ENCODE measurements around the gene SMU1. TPM values are rescaled to one million over a fixed set of nuclear protein-coding genes. Genes with fewer than 3 reads are reported as not detected.

Gene SMU1
- total and polyA plus RNA-seq, 11 donors: 6.7 to 19.4 (median 15.2) TPM

DNA sequence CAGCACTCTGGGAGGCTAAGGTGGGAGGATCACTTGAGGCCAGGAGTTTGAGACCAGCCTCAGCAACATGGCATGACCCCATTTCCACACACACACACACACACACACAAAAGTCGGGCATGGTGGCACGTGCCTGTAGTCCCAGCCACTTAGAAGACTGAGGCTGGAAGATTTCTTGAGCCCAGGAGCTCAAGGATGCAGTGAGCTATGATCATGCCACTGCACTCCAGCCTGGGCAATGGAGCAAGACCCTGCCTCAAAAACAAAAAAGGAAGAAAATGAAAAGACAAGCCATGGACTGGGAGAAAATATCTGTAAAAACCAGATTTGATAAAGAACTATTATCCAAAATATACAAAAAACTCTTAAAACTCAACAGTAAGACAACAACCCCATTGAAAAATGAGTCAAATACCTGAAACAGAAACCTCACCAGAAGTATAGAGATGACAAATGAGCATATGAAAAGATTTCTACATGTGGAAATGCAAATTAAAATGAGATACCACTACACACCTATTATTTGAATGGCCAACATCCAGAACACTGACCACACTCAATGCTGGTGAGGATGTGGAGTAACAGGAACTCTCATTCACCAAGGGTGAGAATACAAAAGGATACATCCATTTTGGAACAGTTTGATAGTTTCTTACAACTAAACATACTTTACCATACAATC is 26.7 kb downstream of the SMU1 start:
- TF ChIP-seq CTCF (IDR thresholded peaks at IDR 0.05) (no peak), POLR2A (IDR thresholded peaks at IDR 0.05) (no peak)
- H3K27ac ChIP-seq: no peak overlapping the region
- peaks cover 0 to 3% (median 0%) of the 10 kb centered on the region in 12 donors for H3K4me1 ChIP-seq
- H3K4me3 ChIP-seq: no peak overlapping the region
- H3K27me3 ChIP-seq: no peaks in the 10 kb centered on the region
- intact Hi-C loops (cut with DNase I): no loop called here
- WGBS, 4 donors: 89 to 91% (median 90%) methylated on average over 2 of the region's 2 CpGs
- H3K36me3 ChIP-seq: peaks cover 0 to 93% (median 84%) of the 10 kb centered on the region in 9 donors
- DNase-seq (no peak), ATAC-seq (no peak)
- no peaks in the 10 kb centered on the region for H3K9me3 ChIP-seq

- 71 to 87% (median 84%) methylated on average over 2 of the region's 2 CpGs for WGBS, 4 donors
These were observed 28.4 kb downstream of the SMU1 start for GRCh38 chr9:33048054-33048465.

DNA sequence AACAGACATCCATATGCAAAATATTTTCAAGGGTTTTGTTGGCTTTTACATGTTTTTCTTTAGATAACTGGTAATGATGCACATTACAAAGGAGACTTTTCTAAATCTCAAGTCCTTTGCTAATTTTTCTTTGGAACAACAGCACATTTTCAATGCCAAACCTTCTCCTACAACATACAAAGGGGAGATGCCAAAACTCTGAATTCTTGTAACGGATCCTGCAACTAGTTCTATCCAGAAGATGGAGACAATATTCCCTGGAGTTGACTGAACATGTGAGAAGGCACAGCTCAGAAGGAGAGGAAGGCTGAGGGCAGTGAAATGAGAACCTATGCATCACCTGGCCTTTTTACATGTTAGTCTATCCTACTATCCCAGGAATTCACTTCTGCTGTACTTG is 30.4 kb downstream of the SMU1 start:
- TF ChIP-seq CTCF (IDR thresholded peaks at IDR 0.05) (no peak), POLR2A (IDR thresholded peaks at IDR 0.05) (no peak)
- Histone ChIP-seq H3K9me3 (no peaks in the 10 kb centered on the region), H3K4me3 (no peak overlapping the region), H3K27me3 (no peaks in the 10 kb centered on the region), H3K4me1 (peaks cover 0 to 34% (median 5%) of the 10 kb centered on the region in 12 donors), H3K27ac (no peak overlapping the region), H3K36me3 (peaks cover 0 to 57% (median 48%) of the 10 kb centered on the region in 9 donors)
- intact Hi-C loops (cut with DNase I): no loop called here
- no peak for ATAC-seq
- 76 to 91% (median 83%) methylated on average over 1 of the region's 1 CpG for WGBS, 4 donors
- DNase-seq: no peak

More at GRCh38 chr9:33048054-33048465, 28.4 kb downstream of the SMU1 start:
- H3K4me1 ChIP-seq: peaks cover 0 to 18% (median 5%) of the 10 kb centered on the region in 12 donors
- no peaks in the 10 kb centered on the region for H3K27me3 ChIP-seq
- intact Hi-C loops (cut with DNase I): no loop called here
- TF ChIP-seq CTCF (IDR thresholded peaks at IDR 0.05): no peak
- no peak for TF ChIP-seq POLR2A (IDR thresholded peaks at IDR 0.05)
- peaks cover 0 to 76% (median 66%) of the 10 kb centered on the region in 9 donors for H3K36me3 ChIP-seq
- no peak overlapping the region for H3K27ac ChIP-seq
- H3K4me3 ChIP-seq: no peak overlapping the region
- no peak for ATAC-seq
- DNase-seq: no peak
- no peaks in the 10 kb centered on the region for H3K9me3 ChIP-seq

DNA sequence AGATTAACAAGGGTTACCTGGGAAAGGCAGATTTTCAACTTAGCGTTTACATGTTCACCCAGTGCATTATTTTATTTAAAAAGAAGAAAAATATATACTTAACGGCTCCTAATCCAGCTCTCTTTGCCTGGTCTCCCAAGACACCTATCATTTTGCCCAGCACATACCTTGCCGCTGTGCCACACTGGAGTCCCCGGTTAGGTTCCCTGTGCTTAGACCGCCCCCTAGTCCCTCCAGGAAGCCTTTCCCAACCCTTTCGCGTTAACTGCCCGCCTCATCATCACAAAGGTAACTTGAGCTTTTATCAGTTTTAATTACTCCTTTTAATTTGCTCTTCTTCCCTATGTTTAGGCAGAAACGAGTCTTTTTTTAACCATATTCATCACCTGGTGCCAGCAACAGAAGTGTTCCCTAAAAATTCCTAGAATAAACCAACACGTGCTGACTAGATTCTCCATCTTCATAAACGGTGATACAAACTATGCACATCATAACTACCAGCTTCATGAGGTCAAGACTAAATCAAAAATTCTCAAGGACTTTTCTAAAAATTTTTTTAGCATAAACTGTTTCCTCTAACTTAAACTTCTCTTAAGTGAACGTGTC is 31.7 kb downstream of the SMU1 start:
- H3K4me3 ChIP-seq: peak overlapping the region in 11 of 12 donors; percentile 43 to 78 (median 66)
- TF ChIP-seq CTCF (IDR thresholded peaks at IDR 0.05) (peak in 5 of 12 donors; percentile 17 to 34 (median 23)), POLR2A (IDR thresholded peaks at IDR 0.05) (no peak)
- 40 to 50% (median 45%) methylated on average over 12 of the region's 12 CpGs for WGBS, 4 donors
- H3K27me3 ChIP-seq: no peaks in the 10 kb centered on the region
- H3K9me3 ChIP-seq: no peaks in the 10 kb centered on the region
- DNase-seq (peak in 2 of 5 donors; percentile 16 to 34), ATAC-seq (peak in 3 of 4 donors; percentile 25 to 49 (median 42))
- intact Hi-C loops (cut with DNase I): no loop called here
- H3K36me3 ChIP-seq: peaks cover 0 to 63% (median 48%) of the 10 kb centered on the region in 9 donors
- peak overlapping the region; percentile 76 to 97 (median 91) for H3K27ac ChIP-seq
- H3K4me1 ChIP-seq: peaks cover 0 to 39% (median 5%) of the 10 kb centered on the region in 12 donors
